Progenitor cell of endocrine pancreas (in vitro differentiated cells): ENCODE data around the gene ARG2. TPM values are rescaled to one million over a fixed set of nuclear protein-coding genes. Genes with fewer than 3 reads are reported as not detected.

Source experiments
- DNase-seq: peaks from one replicate; pipeline ENCODE4 v3.0.0; 2021; ENCODE audit warnings: low spot score; ENCODE audit not compliant: unreplicated experiment
- H3K27ac Mint-ChIP-seq: 2 replicates; pipeline ENCODE4 v1.8.0; 2021; ENCODE audit warnings: mild to moderate bottlenecking, moderate library complexity, mixed read lengths
- H3K27me3 Mint-ChIP-seq: 2 replicates; pipeline ENCODE4 v1.8.0; 2021; ENCODE audit warnings: mixed read lengths
- H3K36me3 Mint-ChIP-seq: 2 replicates; pipeline ENCODE4 v1.8.0; 2022; ENCODE audit warnings: mixed read lengths; ENCODE audit not compliant: insufficient read depth
- H3K4me1 Mint-ChIP-seq: 2 replicates; pipeline ENCODE4 v1.8.0; 2021; ENCODE audit warnings: low read depth, mixed read lengths
- H3K4me3 Mint-ChIP-seq: 2 replicates; pipeline ENCODE4 v1.8.0; 2021; ENCODE audit warnings: low read depth, mild to moderate bottlenecking, moderate library complexity, mixed read lengths
- H3K9me3 Mint-ChIP-seq: 2 replicates; pipeline ENCODE4 v1.8.0; 2021; ENCODE audit warnings: low read depth, mixed read lengths
- long read RNA-seq: library from polyadenylated mRNA; unstranded; transcript quantifications from one replicate; pipeline ENCODE4 v2.0.0, GENCODE V29; 2020
- total RNA-seq: library from RNA; stranded (reverse); gene quantifications from 2 replicates; pipeline ENCODE4 v1.2.1, GENCODE V29; 2021
- TF ChIP-seq, protein P1 (sequence below): fragments of 200-600 bp; sonication (generic); IDR thresholded peaks from one replicate; pipeline ENCODE4 v1.5.0; 2021; ENCODE audit warnings: antibody characterized with exemption, mild to moderate bottlenecking; ENCODE audit not compliant: unreplicated experiment

Gene ARG2
- 25.1 and 30.1 TPM in 2 replicates for total RNA-seq
- long read RNA-seq, transcript ARG2-201 (8 exons, 2,045 nt), result major isoform, 163 of 167 reads
- long read RNA-seq, partial matches to known transcripts, result 1 of 167 reads
- long read RNA-seq, other reads (novel, unspliced or antisense), result 3 of 167 reads

DNA sequence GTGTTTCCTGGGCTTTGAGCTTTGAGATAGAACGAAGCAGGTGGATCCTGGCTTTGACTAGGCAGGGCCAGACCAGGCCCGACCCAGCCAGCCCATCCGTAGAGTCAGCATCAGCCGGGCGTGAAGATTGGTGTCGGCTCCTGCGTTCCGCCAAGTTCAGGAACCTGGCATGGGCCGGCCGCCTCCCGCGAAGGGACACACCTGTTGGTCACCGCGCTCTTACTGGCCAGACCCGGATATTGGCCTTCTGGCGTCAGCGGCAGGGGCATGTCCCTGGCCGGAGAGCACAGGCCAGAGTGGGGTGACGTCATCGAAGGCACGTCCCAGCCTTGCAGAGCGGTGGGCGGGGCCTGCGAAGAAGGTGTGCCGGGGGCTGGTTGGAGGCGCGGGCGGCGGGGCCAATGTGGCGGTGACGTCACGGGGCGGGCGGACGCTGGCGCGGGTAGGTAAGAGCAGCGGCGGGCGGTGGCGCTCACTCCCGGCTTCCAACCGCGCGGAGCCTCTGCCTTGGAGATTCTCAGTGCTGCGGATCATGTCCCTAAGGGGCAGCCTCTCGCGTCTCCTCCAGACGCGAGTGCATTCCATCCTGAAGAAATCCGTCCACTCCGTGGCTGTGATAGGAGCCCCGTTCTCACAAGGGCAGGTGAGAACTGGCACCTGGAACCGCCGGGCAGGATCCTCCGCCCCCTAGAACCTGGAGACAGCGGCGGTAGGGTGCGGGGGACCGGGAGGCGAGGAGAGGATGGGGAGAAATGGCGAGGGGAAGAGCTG lies at the start of gene ARG2:
Gene ARG2, plus strand, starts transcription at position 475 of the 771 bp plus-strand sequence. Its CDS starts 58 bp downstream, at position 533.
- peaks cover 3% of the 10 kb centered on the region for H3K27me3 Mint-ChIP-seq
- peaks cover 6% of the 10 kb centered on the region for H3K36me3 Mint-ChIP-seq
- peak; percentile 98 for DNase-seq
- H3K4me3 Mint-ChIP-seq, result peak within 1 kb of the TSS; percentile 95
- peak within 1 kb of the TSS; percentile 99 for H3K27ac Mint-ChIP-seq
- no peaks in the 10 kb centered on the region for H3K9me3 Mint-ChIP-seq
- peaks cover 10% of the 10 kb centered on the region for H3K4me1 Mint-ChIP-seq
- TF ChIP-seq, protein P1, sequence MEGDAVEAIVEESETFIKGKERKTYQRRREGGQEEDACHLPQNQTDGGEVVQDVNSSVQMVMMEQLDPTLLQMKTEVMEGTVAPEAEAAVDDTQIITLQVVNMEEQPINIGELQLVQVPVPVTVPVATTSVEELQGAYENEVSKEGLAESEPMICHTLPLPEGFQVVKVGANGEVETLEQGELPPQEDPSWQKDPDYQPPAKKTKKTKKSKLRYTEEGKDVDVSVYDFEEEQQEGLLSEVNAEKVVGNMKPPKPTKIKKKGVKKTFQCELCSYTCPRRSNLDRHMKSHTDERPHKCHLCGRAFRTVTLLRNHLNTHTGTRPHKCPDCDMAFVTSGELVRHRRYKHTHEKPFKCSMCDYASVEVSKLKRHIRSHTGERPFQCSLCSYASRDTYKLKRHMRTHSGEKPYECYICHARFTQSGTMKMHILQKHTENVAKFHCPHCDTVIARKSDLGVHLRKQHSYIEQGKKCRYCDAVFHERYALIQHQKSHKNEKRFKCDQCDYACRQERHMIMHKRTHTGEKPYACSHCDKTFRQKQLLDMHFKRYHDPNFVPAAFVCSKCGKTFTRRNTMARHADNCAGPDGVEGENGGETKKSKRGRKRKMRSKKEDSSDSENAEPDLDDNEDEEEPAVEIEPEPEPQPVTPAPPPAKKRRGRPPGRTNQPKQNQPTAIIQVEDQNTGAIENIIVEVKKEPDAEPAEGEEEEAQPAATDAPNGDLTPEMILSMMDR, result no peak

DNA sequence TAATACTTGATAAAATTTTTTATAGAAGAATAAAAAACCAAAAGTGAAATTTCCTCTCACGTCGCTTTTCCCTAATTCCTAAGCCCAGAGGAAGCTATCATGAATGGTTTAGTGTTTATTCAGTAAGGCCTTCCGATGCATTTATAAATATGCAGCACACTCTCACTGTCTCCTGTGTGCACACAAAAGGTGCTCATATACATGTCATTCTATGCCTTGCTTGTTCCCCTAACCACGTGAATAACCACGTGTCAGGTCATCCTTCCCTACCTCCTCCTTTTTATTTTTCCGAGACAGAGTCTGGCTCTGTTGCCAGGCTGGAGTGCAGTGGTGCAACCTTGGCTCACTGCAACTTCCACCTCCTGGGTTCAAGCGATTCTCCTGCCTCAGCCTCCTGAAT lies 49.3 kb upstream of the ARG2 start:
- H3K4me1 Mint-ChIP-seq, result peaks cover 7% of the 10 kb centered on the region

DNA sequence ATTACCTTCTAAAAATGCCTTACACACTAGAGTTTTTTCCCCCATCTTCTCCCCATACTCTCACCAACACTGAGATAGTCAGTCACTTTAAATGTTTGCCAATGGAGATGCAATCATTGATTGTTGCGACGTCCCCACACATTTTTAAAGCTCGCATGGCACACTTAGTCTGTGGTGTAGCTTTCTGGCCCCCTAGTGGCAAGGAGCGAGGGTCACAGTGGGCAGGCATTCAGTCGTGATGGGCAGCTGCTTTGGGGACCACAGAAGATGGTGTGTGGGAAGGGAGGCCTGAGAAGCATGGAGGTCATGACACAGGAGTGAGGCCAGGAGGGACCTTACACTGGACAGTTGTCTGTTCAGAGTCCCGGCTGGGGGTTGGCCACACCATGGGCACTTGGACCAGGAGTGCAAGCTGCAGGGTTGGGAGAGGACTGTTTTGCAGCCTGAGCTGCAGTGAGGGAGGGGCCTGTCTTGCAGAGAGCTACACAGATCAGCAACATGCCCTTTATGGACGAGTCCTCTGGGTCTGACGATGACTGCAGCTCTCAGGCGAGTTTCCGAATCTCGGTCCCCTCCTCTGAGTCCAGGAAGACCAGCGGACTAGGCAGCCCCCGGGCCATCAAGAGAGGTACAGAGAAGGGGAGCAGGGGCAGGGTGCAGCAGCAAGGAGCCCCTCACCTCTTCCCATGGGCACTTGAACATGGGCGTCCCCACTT lies 48.3 kb upstream of the ARG2 start:
- Mint-ChIP-seq H3K4me1 (peaks cover 11% of the 10 kb centered on the region), H3K9me3 (no peaks in the 10 kb centered on the region), H3K27ac (peak overlapping the region; percentile 21), H3K27me3 (no peaks in the 10 kb centered on the region), H3K4me3 (no peak overlapping the region), H3K36me3 (peaks cover 23% of the 10 kb centered on the region)
- TF ChIP-seq, protein P1, result peak; percentile 85
- peak; percentile 49 for DNase-seq

More for the DNA sequence above, 49.3 kb upstream of the ARG2 start:
- Mint-ChIP-seq H3K27me3 (no peaks in the 10 kb centered on the region), H3K36me3 (peaks cover 16% of the 10 kb centered on the region), H3K27ac (peak overlapping the region; percentile 67), H3K4me3 (no peak overlapping the region), H3K9me3 (no peaks in the 10 kb centered on the region)
- no peak for DNase-seq
- TF ChIP-seq, protein P1, result no peak

DNA sequence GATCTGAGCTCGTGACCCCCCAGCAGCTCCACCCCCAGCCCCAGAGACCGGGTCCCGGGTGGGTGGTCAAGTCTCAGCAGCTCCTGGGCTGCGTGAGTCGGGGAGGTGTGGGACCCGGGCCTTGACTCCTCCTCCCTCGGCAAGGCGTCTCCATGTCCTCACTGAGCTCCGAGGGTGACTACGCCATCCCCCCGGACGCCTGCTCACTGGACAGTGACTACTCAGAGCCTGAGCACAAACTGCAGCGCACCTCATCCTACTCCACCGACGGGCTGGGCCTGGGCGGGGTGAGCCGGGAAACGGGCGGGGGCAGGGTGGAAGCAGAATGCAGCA lies 47.8 kb upstream of the ARG2 start:
- TF ChIP-seq, protein P1, result no peak
- no peak overlapping the region for H3K4me3 Mint-ChIP-seq
- H3K27me3 Mint-ChIP-seq, result no peaks in the 10 kb centered on the region
- no peaks in the 10 kb centered on the region for H3K9me3 Mint-ChIP-seq
- DNase-seq, result no peak
- peaks cover 16% of the 10 kb centered on the region for H3K4me1 Mint-ChIP-seq
- H3K27ac Mint-ChIP-seq, result no peak overlapping the region
- H3K36me3 Mint-ChIP-seq, result peaks cover 23% of the 10 kb centered on the region

DNA sequence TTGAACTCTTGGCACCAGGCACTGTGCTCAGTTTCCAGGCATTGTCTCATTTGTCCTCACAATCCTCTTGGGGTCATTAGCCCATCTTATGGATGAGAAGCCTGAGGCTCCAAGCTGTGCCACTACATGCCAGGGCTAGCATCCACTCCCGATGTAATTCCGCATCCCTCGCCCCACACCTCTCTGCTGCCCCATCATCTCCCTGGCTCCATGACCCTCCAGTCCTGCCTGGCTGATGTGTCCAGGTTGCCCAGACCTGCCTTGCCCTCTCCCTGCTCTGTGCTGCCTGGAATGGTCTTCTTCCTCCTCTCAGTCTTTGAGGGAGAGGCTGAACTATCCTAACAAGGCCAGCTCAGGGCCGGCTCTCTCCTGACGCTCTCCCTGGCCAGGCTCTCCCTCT lies 47.1 kb upstream of the ARG2 start:
- no peaks in the 10 kb centered on the region for H3K27me3 Mint-ChIP-seq
- H3K27ac Mint-ChIP-seq, result no peak overlapping the region
- H3K4me1 Mint-ChIP-seq, result peaks cover 19% of the 10 kb centered on the region
- H3K36me3 Mint-ChIP-seq, result peaks cover 19% of the 10 kb centered on the region
- TF ChIP-seq, protein P1, result no peak
- H3K9me3 Mint-ChIP-seq, result no peaks in the 10 kb centered on the region
- H3K4me3 Mint-ChIP-seq, result no peak overlapping the region
- no peak for DNase-seq
